Measurements from ENCODE around the gene TMEM107.

DNA sequence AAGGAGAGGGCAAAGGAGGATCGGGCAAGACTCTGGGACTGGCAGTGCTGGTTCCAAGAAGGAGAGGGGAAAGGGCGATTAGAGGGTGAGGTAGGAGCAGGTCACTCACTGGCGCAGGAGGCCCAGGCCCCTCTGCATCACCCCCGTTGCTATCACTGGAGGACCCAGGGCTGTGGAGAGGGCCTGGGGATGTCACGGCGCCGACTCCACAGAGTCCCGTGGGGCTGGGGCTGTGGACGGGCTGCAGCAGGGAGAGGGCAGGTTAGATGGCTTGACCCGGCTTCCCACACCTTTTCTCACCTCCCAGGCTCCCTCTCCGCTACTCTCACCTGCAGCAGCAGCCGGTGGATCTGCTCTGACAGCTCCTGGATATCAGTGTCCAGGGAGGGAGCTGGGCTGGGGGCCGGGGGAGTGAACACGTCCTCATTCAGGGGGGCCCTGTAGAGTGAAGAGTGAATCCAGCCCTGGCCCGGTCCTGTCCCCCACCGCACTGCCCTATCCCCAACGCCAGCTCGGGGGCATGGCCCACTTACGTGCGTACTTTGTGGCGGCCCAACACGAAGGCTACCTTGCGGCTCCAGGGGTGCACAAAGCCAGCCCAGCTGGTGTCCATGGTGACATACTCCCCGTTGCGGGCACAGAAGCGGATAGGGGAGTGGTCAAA, 28.9 kb downstream of the TMEM107 start:
- TF ChIP-seq, protein P1, sequence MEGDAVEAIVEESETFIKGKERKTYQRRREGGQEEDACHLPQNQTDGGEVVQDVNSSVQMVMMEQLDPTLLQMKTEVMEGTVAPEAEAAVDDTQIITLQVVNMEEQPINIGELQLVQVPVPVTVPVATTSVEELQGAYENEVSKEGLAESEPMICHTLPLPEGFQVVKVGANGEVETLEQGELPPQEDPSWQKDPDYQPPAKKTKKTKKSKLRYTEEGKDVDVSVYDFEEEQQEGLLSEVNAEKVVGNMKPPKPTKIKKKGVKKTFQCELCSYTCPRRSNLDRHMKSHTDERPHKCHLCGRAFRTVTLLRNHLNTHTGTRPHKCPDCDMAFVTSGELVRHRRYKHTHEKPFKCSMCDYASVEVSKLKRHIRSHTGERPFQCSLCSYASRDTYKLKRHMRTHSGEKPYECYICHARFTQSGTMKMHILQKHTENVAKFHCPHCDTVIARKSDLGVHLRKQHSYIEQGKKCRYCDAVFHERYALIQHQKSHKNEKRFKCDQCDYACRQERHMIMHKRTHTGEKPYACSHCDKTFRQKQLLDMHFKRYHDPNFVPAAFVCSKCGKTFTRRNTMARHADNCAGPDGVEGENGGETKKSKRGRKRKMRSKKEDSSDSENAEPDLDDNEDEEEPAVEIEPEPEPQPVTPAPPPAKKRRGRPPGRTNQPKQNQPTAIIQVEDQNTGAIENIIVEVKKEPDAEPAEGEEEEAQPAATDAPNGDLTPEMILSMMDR (IDR thresholded peaks at IDR 0.05): no peak
- no peak for TF ChIP-seq POLR2A (IDR thresholded peaks at IDR 0.05)
